Spinal cord (tissue), 10 donors: ENCODE results near the gene SLC12A6. TPM values are rescaled to one million over a fixed set of nuclear protein-coding genes. Genes with fewer than 3 reads are reported as not detected.
"Not testable (repeated sequence)": the region's sequence is repeated elsewhere in the genome, so short reads cannot be mapped to it uniquely, and the experiment has no call there.

Experiments used
- DNase-seq, 6 donors: peaks; one replicate each; pipeline versions ENCODE4 v3.0.0 to v3.0.0-alpha.2; 2013 to 2015; ENCODE audit warnings: low spot score in 6 of 6, low read depth in 4 of 6
- H3K27ac ChIP-seq: one replicate; pipeline ENCODE4 v1.5.1; 2013; ENCODE audit warnings: low read depth, low read length, control low read depth
- H3K27me3 ChIP-seq: one replicate; pipeline ENCODE4 v1.6.1; 2013; ENCODE audit warnings: low read length; ENCODE audit not compliant: control insufficient read depth, insufficient read depth
- H3K36me3 ChIP-seq: one replicate; pipeline ENCODE4 v1.6.1; 2013; ENCODE audit warnings: low read length; ENCODE audit not compliant: control insufficient read depth, insufficient read depth
- H3K4me1 ChIP-seq: one replicate; pipeline ENCODE4 v1.6.1; 2013; ENCODE audit warnings: low read length; ENCODE audit not compliant: control insufficient read depth, insufficient read depth
- H3K4me3 ChIP-seq: one replicate; pipeline ENCODE4 v1.5.1; 2013; ENCODE audit warnings: low read depth, low read length, control low read depth
- H3K9me3 ChIP-seq: one replicate; pipeline ENCODE4 v1.6.1; 2013; ENCODE audit warnings: low read length; ENCODE audit not compliant: control insufficient read depth, insufficient read depth
- WGBS: methylation state at CpG from one replicate; pipeline ENCODE4 v1.1.5; 2013; ENCODE audit warnings: missing lambda C conversion rate; ENCODE audit not compliant: insufficient coverage; 5-methylcytosine and 5-hydroxymethylcytosine counted together
- polyA plus RNA-seq, 2 donors: library from polyadenylated mRNA; unstranded; fragments of 120-200 nt; gene quantifications; one replicate each; pipeline ENCODE4 v1.2.1, GENCODE V29; 2013; ENCODE audit not compliant: insufficient read length in 2 of 2
- total RNA-seq, 2 donors: library from RNA; depleted of rRNA in 1 of 2; stranded (reverse); fragments of 120-200 nt in 1 of 2; fragments of >200 nt in 1 of 2; gene quantifications; one replicate each; pipeline versions ENCODE4 v1.2.3 to v1.2.4, GENCODE V29; 2013 to 2014
- donor health status: healthy.

The SLC12A6 gene
- total and polyA plus RNA-seq, 4 donors: 20.9 to 38.7 (median 33.4) TPM

- no peak overlapping the region for H3K27ac ChIP-seq
- no peak for DNase-seq
- no peaks in the 10 kb centered on the region for H3K4me1 ChIP-seq
- H3K36me3 ChIP-seq: no peaks in the 10 kb centered on the region
- peaks cover 9% of the 10 kb centered on the region for H3K27me3 ChIP-seq
- H3K4me3 ChIP-seq: no peak overlapping the region
- H3K9me3 ChIP-seq: no peaks in the 10 kb centered on the region
- WGBS: 81% methylated on average over 2 of the region's 7 CpGs
Observed at GRCh38 chr15:34217587-34218225, 119.9 kb downstream of the SLC12A6 start.

- no peaks in the 10 kb centered on the region for H3K36me3 ChIP-seq
- peaks cover 9% of the 10 kb centered on the region for H3K27me3 ChIP-seq
- H3K27ac ChIP-seq: no peak overlapping the region
- DNase-seq: no peak
- H3K4me3 ChIP-seq: no peak overlapping the region
- no peaks in the 10 kb centered on the region for H3K4me1 ChIP-seq
- H3K9me3 ChIP-seq: no peaks in the 10 kb centered on the region
Observed at GRCh38 chr15:34216527-34217270, 120.9 kb downstream of the SLC12A6 start.

- H3K4me3 ChIP-seq: no peak overlapping the region
- DNase-seq: no peak
Observed at GRCh38 chr15:34214135-34214534, 123.4 kb downstream of the SLC12A6 start.

GRCh38 chr15:34213690-34214089, 123.9 kb downstream of the SLC12A6 start:
- DNase-seq: no peak
- Histone ChIP-seq H3K27me3 (peaks cover 9% of the 10 kb centered on the region), H3K4me1 (no peaks in the 10 kb centered on the region), H3K36me3 (no peaks in the 10 kb centered on the region), H3K9me3 (no peaks in the 10 kb centered on the region), H3K27ac (no peak overlapping the region), H3K4me3 (no peak overlapping the region)
- no CpG with 5 or more reads among the region's 4 CpGs for WGBS

More at GRCh38 chr15:34214135-34214534, 123.4 kb downstream of the SLC12A6 start:
- H3K9me3 ChIP-seq: no peaks in the 10 kb centered on the region
- H3K27ac ChIP-seq: no peak overlapping the region
- H3K4me1 ChIP-seq: no peaks in the 10 kb centered on the region
- 68% methylated on average over 2 of the region's 3 CpGs for WGBS
- peaks cover 9% of the 10 kb centered on the region for H3K27me3 ChIP-seq
- H3K36me3 ChIP-seq: no peaks in the 10 kb centered on the region

GRCh38 chr15:34209421-34210282, 127.9 kb downstream of the SLC12A6 start, which contains the start of gene KATNBL1:
Gene KATNBL1 (minus strand): TSS chr15:34210096. CDS start chr15:34163676, 46,420 bp downstream.
- Histone ChIP-seq H3K36me3 (no peaks in the 10 kb centered on the region), H3K4me3 (peak within 1 kb of the TSS; percentile 70), H3K27ac (peak within 1 kb of the TSS; percentile 72), H3K9me3 (no peaks in the 10 kb centered on the region), H3K4me1 (no peaks in the 10 kb centered on the region), H3K27me3 (peaks cover 7% of the 10 kb centered on the region)
- DNase-seq: peak; percentile 87 to 98 (median 92)
- under 1% methylated on average over 80 of the region's 81 CpGs for WGBS

- no peak overlapping the region for H3K27ac ChIP-seq
- H3K4me1 ChIP-seq: no peaks in the 10 kb centered on the region
Observed at GRCh38 chr15:34206011-34206410, 131.6 kb downstream of the SLC12A6 start.

GRCh38 chr15:34203936-34204335, 133.6 kb downstream of the SLC12A6 start:
- DNase-seq: no peak
- H3K27me3 ChIP-seq: no peaks in the 10 kb centered on the region
- no peak overlapping the region for H3K27ac ChIP-seq
- H3K9me3 ChIP-seq: no peaks in the 10 kb centered on the region
- no CpG with 5 or more reads among the region's 1 CpG for WGBS
- peaks cover 2% of the 10 kb centered on the region for H3K36me3 ChIP-seq
- H3K4me3 ChIP-seq: no peak overlapping the region
- no peaks in the 10 kb centered on the region for H3K4me1 ChIP-seq

More at GRCh38 chr15:34206011-34206410, 131.6 kb downstream of the SLC12A6 start:
- no peaks in the 10 kb centered on the region for H3K36me3 ChIP-seq
- H3K27me3 ChIP-seq: no peaks in the 10 kb centered on the region
- no peaks in the 10 kb centered on the region for H3K9me3 ChIP-seq
- no peak for DNase-seq
- no CpG with 5 or more reads among the region's 4 CpGs for WGBS
- no peak overlapping the region for H3K4me3 ChIP-seq

GRCh38 chr15:34203305-34203704, 134.3 kb downstream of the SLC12A6 start:
- no peak for DNase-seq
- Histone ChIP-seq H3K9me3 (no peaks in the 10 kb centered on the region), H3K27me3 (no peaks in the 10 kb centered on the region), H3K4me1 (no peaks in the 10 kb centered on the region), H3K4me3 (no peak overlapping the region), H3K27ac (no peak overlapping the region), H3K36me3 (peaks cover 3% of the 10 kb centered on the region)
- 81% methylated on average over 1 of the region's 1 CpG for WGBS

- H3K36me3 ChIP-seq, DNase-seq: not testable (repeated sequence)
- 92% methylated on average over 6 of the region's 7 CpGs for WGBS
Observed at GRCh38 chr15:34193272-34193671, 144.3 kb downstream of the SLC12A6 start.

More at GRCh38 chr15:34193272-34193671, 144.3 kb downstream of the SLC12A6 start:
- not testable (repeated sequence) for H3K4me1 ChIP-seq, H3K27me3 ChIP-seq, H3K27ac ChIP-seq, H3K9me3 ChIP-seq, H3K4me3 ChIP-seq
